ENCODE data around the gene METAP2.

The METAP2 gene

GRCh38 chr12:95509300-95509699, 35.3 kb downstream of the METAP2 start:
- no peak for DNase-seq (ENCODE audit: low read depth in 1 of 2, low spot score in 1 of 2)

- no peak for DNase-seq (ENCODE audit: low read depth in 1 of 2, low spot score in 1 of 2)
Observed at GRCh38 chr12:95511977-95512376, 38.0 kb downstream of the METAP2 start.

- no peak for DNase-seq (ENCODE audit: low read depth in 1 of 2, low spot score in 1 of 2)
Observed at GRCh38 chr12:95513599-95513998, 39.6 kb downstream of the METAP2 start.

- no peak for DNase-seq (ENCODE audit: low read depth in 1 of 2, low spot score in 1 of 2)
Observed at GRCh38 chr12:95515197-95515596, 41.2 kb downstream of the METAP2 start.

GRCh38 chr12:95516757-95517156, 42.8 kb downstream of the METAP2 start:
- no peak for DNase-seq (ENCODE audit: low read depth in 1 of 2, low spot score in 1 of 2)

- no peak for DNase-seq (ENCODE audit: low read depth in 1 of 2, low spot score in 1 of 2)
Observed at GRCh38 chr12:95517246-95517645, 43.3 kb downstream of the METAP2 start.

- no peak for DNase-seq (ENCODE audit: low read depth in 1 of 2, low spot score in 1 of 2)
Observed at GRCh38 chr12:95518944-95519343, 45.0 kb downstream of the METAP2 start.

- no peak for DNase-seq (ENCODE audit: low read depth in 1 of 2, low spot score in 1 of 2)
Observed at GRCh38 chr12:95520816-95521215, 46.9 kb downstream of the METAP2 start.

GRCh38 chr12:95522692-95523091, 48.7 kb downstream of the METAP2 start:
- DNase-seq (ENCODE audit: low read depth in 1 of 2, low spot score in 1 of 2) = no peak

GRCh38 chr12:95528431-95528830, 54.5 kb downstream of the METAP2 start:
- no peak for DNase-seq (ENCODE audit: low read depth in 1 of 2, low spot score in 1 of 2)

GRCh38 chr12:95529693-95530225, 55.8 kb downstream of the METAP2 start:
- DNase-seq (ENCODE audit: low read depth in 1 of 2, low spot score in 1 of 2) = no peak

- no peak for DNase-seq (ENCODE audit: low read depth in 1 of 2, low spot score in 1 of 2)
Observed at GRCh38 chr12:95532851-95533250, 58.9 kb downstream of the METAP2 start.

- no peak for DNase-seq (ENCODE audit: low read depth in 1 of 2, low spot score in 1 of 2)
Observed at GRCh38 chr12:95533985-95534384, 60.0 kb downstream of the METAP2 start.

GRCh38 chr12:95538006-95538405, 64.1 kb downstream of the METAP2 start:
- no peak for DNase-seq (ENCODE audit: low read depth in 1 of 2, low spot score in 1 of 2)

GRCh38 chr12:95538656-95539055, 64.7 kb downstream of the METAP2 start:
- DNase-seq (ENCODE audit: low read depth in 1 of 2, low spot score in 1 of 2) = no peak

GRCh38 chr12:95541436-95541835, 67.5 kb downstream of the METAP2 start:
- no peak for DNase-seq (ENCODE audit: low read depth in 1 of 2, low spot score in 1 of 2)

GRCh38 chr12:95543305-95543704, 69.4 kb downstream of the METAP2 start:
- DNase-seq (ENCODE audit: low read depth in 1 of 2, low spot score in 1 of 2) = no peak

GRCh38 chr12:95544756-95545155, 70.8 kb downstream of the METAP2 start:
- no peak for DNase-seq (ENCODE audit: low read depth in 1 of 2, low spot score in 1 of 2)

GRCh38 chr12:95545303-95545702, 71.4 kb downstream of the METAP2 start:
- no peak for DNase-seq (ENCODE audit: low read depth in 1 of 2, low spot score in 1 of 2)

GRCh38 chr12:95545731-95546490, 72.0 kb downstream of the METAP2 start:
- no peak for DNase-seq (ENCODE audit: low read depth in 1 of 2, low spot score in 1 of 2)

- DNase-seq (ENCODE audit: low read depth in 1 of 2, low spot score in 1 of 2) = no peak
Observed at GRCh38 chr12:95546491-95546813, 72.5 kb downstream of the METAP2 start.

GRCh38 chr12:95547522-95548055, 73.6 kb downstream of the METAP2 start:
- no peak for DNase-seq (ENCODE audit: low read depth in 1 of 2, low spot score in 1 of 2)

GRCh38 chr12:95548056-95548538, 74.1 kb downstream of the METAP2 start:
- peak; percentile 4 to 9 for DNase-seq (ENCODE audit: low read depth in 1 of 2, low spot score in 1 of 2)
